Activated T-cell treated with anti-CD3 and anti-CD28 coated beads, Interleukin-2, amount 50 U/mL, for 1 hour (primary cell): ENCODE results near the gene PITPNC1.
A peak's percentile ranks its signal among the peaks of the same experiment; 100 is the strongest.
"Not testable (repeated sequence)": the region's sequence is repeated elsewhere in the genome, so short reads cannot be mapped to it uniquely, and the experiment has no call there.

ENCODE experiments used
- DNase-seq: peaks from one replicate; pipeline ENCODE4 v3.0.0-alpha.2; 2020

The PITPNC1 gene

DNA sequence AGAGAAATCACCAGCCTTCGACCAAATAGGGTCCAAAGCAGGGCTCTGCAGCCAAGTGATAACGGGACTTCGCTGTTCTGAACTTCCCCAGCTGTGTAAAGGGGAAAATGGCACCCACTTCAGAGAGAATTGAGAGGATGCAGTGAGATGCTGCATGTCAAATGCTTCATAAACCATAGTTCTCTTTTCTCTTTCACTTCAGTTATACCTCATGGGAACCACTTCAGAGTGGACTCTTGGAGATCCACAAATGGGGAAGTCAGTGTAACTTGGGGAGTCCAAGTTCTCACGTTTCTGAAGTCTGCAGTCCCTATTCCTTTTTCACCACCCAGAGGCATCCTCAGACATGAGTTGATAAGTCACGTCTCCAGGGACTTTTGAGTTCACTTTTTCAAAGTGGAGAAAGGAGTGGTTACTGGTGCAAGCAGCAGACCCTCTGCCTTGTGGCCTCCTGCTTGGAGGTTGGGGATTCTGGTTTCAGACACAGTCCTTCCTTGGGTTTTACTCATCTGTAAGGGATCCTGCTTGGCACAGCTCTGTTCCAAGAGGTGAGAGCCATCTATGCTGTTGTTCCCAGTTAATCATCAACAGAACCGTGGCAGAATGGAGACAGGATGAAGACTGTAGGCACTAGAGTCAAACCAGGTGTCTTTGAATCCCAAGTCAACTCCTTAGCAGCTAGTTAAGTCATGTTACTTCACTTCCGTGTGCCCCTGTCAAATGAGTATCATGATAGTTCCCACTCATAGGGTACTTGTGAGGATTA, 217.2 kb downstream of the PITPNC1 start:
- DNase-seq: no peak

DNA sequence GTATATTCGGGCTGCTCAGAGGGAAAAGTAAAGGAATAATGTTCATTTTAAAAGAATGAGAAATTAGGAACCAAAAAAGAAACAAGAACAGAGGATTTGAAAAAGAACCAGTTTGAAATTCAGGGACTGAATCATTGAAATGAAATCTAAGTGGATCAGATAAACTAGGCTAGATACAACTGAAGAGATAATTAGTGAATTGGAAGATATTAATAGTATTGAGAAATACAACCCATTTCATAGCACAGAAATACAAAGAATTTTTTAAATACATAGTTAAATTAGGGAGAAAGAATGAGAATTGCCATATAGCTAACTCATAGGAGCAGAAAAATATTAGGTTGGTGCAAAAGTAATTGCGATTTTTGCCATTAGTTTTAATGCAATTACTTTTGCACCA, 223.3 kb downstream of the PITPNC1 start:
- no peak for DNase-seq

DNA sequence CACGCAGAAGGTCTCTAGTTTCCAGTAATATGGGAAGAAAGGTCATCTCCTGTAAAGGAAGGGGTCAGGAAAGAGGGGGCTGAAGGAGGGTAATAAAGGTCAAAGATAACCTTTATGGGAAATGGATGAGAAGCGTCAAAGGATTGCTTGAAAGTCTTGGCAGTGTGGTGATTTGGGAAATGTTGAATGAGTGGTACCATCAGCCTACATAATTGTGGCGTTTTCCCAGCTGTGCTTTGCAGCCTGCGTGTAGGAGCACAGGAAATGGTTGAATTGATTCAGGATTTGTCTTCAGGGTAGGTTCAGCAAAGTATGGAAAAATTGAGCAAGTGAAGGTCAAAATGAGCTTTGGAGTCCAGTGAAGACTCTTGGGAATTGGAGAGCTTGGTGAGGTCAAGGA, 224.8 kb downstream of the PITPNC1 start:
- DNase-seq: no peak

DNA sequence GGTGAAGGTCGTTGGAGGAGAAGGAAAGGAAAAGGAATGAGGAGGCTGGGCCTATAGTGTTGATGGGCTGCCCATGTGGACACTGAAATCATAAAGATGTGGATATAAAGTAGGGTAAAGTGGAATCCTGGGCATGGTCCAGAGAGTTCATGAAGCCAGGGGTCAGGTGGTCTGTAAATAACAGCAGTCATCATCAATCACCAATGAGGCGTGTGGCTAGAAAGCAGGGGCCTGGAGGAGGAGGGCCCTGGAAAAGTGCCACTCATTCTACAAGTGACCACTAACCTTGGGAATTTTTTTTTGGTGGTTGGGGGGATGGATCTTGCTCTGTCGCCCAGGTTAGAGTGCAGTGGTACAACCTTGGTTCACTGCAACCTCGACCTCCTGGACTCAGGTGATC, 225.4 kb downstream of the PITPNC1 start:
- DNase-seq: no peak

DNA sequence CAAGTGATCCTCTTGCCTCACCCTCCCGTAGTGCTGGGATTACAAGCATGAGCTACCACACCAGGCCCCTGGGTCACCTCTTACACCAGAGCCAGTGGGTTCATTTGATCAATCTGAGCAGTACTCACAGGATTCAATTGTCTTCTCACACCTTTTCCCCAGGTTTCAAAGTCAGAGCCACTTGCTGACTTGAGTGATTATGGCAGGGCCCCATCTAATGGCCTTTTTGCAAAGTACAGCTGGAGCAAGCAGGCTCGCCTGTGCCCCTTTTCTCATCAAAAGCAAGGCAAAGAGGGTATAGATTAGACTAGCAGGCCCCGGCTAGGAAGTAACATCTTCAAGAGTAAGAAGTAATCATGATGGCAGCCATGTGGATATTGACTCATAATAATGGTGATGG, 225.9 kb downstream of the PITPNC1 start:
- peak; percentile 43 for DNase-seq

DNA sequence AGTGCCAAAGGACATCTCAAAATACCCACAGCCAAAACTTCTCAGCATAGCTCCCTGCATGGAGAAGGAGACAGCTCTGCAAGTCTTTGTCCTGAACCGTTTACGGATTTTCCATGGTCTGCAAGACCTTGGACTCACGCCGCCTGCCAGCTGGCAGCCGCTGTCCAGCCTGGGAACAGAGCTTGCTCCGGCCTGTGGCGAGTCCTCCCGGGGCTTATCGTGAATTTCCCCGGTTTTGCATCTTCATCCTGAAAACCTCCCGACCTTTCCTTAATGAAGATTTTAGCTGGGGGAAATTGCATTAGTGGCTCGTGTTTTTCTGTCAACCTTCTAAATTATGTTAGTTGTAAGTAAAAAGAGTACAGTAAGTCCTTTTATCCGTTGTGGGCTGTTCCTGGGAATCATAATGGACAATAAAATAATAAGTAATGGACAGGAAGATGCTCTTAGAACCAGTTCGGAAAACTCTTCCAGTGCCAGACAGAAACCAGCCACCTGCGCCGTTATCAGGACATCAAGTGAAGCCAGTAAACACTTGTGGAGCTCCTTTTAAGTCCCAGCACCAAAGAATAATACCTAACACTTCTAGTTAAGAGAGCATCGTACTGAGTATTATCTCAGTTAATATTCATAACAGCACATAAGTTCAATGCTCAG, 228.3 kb downstream of the PITPNC1 start:
- no peak for DNase-seq

DNA sequence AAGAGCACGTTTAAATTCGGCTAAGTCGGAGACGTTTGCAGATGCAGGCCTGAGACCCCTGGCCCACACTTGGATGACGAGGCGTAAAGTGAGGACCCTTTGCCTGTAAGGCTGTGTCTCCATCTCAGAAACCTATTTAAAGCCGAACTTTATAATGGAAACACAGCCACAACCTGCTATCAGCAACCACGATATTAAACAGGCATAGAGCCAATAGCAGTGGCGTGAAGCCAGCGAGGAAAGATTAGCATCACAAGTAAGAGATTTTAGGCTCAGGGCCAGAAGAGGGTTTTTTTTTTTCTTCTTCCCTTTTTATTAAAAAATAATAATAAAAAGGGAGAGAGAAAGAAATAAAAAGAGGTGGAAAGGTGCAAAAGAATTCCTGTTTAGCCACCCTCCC, 229.4 kb downstream of the PITPNC1 start:
- DNase-seq: no peak

DNA sequence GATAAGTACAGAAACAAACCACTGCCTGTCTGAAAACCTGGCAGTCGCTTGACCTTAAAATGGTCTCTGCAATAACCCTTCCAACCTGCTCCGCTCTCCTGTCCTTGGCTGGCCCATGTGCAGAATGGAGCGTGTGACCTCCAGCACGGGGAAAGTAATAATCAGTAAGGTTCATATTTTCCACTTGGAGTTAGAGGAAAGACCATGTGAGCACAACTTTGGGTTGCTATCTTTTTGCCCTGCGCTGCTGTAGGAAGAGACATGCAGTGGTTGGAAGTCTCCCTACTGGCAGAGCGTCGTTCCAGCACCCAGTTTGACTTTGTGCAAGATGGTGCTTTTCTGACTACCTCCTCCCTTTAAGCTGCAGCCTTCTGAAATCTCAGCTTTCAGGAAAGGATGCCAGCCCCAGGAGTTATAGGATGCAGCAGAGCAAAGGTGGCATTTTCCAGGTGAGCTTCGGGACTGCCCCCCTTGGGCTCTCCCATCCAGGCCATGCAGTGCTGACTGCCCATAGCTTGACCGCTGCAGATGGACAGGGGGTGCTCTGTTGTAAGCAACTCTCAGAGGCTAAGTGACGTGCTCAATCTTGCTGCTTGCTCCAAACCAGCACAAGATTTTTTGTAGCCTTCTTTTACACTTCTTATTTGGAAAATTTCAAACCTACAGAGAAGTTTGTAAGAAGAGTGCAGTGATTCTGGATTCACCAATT, 230.0 kb downstream of the PITPNC1 start:
- DNase-seq: no peak

DNA sequence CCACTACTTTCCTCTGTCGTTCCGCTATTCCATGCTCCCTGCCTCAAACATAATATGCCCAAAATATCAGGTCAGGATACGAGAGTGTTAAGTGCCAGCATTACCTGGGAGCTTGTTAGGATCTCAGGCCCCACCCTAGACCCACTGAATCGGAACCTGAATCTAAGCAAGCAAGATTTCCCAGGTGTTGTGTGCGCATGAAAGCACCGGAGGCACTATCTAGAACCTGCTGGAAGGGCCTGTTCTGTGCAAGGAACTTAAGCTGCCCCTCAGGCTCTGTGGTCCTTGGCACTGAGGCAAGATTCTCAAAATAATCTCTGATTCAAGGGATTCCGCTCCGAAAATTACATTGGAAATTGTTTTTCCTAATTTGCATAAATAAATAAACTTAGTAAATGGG, 233.0 kb downstream of the PITPNC1 start:
- no peak for DNase-seq

DNA sequence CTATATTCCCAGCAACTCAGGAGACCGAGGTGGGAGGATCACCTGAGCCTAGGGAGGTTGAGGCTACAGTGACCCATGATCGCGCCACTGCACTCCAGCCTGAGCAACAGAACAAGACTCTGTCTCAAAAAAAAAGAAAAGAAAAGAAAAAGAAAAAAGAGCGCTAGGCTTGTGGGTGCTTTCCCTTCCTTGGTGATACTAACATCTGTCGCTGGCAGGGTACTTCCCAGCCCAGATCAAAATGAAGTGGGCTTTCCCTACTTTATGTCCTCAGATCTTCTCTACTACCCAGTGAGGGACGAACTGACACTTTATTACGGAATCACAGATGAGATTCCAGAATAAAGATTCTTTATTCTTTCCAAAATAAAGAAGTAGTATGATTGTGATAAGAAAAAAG, 236.9 kb downstream of the PITPNC1 start:
- no peak for DNase-seq

DNA sequence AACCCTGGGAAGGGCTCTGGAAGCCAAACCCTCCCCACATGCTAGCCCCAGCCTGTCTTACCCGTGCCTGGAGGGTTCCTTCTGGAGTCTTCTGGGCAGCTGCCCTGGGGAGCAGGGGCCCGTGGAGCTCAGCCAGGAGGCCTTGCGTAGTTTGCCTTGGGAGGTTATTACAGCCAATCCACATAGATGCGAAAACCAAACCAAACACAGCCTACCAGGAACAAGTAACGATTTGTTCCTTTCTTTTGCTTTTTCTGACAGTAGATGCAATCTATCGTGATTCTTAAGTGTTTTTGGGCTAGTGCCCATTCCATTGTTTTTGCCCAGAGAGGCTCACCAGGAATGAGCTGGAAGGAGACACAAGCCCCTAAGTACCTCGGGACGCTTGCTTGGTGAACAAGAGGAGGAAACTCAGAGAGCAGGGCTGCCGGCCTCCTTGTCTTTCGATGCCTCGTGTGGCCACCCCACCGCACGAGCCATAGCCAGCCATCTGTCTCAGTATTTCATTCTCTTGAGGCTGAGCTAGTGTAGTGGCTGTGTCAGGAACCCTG, 238.0 kb downstream of the PITPNC1 start:
- no peak for DNase-seq

DNA sequence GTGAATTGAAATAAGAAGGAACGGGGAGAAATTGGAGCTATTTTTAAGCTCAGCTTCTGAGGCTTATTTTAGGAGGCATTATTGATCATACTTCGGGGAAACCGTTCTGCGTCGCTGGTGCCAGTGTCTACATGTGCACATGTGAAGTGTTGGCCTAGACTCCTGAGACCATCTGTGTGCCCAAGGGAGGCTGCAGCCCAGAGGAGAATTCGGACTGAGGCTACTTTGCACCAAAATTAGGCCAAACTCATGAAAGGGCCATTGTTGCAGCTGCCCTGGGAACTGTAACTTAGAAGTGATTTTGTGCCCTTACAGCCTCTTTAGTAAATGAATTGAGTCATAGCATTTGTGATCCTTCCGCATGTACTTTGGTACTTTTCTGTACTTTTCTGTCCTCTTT, 238.7 kb downstream of the PITPNC1 start:
- DNase-seq: no peak

DNA sequence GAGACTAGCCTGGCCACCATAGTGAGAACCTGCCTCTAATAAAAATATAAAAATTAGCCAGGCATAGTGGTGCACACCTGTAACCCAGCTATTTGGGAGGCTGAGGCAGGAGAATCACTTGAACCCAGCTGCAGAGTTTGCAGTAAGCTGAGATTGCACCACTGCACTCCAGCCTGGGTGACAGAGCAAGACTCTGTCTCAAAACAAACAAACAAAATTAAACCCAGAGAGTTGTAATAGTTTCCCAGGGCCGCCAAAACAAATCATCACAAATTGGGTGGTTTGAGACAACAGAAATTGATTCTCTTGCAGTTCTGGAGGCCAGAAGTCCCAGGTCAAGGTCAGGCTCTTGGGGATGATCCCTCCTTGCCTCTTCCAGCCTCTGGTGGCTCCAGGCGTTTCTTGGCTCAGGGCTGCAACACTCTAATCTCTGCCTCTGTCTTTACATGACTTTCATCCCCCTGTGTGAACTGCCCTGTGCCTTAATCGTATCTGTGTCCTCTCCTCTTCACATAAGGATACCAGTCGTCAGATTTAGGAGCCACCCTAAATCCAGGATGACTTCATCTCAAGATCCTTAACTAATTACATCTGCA, 240.3 kb downstream of the PITPNC1 start:
- no peak for DNase-seq

DNA sequence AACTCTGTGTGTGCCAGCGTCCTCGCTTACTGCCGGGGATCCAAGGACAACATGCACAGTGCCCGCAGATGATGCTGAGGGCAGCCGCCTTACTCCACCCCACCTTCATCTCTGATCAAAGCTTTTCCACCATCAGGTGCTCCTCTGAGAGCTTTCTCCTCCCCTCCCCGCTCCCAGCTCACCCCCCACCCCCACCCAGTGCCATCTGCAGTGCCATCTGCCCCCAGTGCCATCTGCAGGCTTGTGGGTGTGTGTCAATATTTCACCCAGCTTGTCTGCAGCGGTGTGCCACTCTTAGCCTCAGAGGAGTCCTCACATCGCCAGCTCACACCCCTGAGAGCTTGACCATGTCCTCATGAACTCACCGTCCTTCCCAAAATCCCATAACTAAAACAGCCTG, 242.5 kb downstream of the PITPNC1 start:
- no peak for DNase-seq

DNA sequence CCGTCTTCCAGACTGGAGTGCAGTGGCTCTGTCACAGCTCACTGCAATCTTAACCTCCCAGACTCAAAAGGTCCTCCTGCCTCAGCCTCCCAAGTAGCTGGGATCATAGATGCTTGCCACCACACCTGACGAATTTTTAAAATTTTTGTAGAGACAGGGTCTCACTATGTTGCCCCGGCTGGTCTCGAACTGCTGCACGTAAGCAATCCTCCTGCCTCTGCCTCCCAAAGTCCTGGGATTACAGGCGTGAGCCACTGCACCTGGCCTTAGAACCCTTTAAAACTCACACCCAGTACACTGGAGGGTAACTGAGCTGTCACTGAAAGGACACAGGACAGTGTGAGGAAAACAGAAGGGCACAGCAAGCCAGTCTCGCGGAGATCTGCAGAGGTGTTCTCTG, 243.0 kb downstream of the PITPNC1 start:
- DNase-seq: no peak

DNA sequence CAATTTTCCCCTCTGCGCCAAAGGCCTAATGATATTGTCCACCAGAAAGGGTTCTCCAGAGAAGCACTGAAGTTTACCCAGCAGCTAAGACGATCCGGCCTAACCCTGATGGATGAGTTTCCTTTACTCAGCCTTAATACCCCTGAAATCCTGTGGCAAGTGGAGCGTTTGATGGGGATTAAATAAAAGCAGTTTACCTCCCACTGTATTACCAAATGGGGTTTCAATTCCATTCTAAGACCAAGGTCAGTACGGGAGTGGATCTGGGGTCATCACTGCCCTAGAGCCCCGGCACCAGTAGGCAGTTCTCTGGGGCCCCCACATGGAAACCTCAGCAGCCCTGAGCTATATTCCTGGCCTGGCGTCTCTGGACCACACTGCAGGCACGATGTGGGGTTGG, 243.6 kb downstream of the PITPNC1 start:
- no peak for DNase-seq

DNA sequence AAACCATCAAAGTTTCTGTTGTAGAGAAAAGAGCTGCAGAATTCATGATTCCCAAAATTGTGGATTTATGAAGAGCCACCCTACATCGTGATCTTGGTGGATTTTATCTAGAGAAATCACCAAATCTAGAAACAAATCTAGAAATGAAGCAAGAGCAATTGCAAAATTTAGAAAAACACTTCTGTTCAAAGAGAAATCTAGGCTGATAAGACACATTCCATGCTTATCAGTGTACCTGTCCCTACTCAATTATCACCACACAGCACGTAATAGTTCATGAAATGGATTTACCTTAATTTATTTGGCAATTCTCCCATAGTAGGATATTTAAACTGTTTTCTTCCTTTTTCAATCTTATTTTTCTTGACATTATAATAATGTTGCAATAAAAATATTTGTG, 246.7 kb downstream of the PITPNC1 start:
- no peak for DNase-seq

DNA sequence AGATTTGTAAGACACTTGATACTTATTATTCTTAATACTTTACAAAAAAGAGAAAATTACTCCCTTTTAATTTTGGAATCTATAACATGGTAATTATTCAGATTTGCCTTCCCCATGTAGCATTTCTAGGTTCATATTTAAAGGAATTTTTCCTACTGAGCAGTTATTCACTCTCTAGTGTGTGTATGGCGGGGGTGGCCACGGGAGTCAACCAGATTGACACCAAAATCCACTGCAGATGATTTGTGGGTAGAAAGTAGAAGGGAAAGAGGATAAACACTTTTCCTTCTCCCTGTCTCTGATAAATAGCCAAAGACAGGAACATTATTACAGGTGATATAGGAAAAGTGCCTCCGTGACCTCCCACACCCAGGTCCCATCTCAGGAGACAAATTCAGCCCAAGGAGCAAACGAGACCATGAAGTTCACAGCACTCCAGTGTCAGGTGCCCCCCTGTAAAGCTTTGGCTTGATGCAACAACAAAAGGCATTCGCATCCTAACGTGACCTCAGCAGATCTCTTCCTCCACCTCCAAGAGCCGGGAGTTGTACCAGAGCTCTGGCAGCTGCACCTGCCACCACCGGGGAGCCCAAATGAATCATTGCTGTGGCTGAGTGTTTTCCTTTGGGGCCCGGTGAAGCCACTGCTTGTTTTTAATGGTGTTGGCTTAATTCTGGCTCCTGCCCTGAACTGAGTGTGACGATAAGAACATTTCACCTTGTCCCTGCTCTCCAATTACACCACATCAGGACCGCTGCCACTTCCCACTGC, 248.0 kb downstream of the PITPNC1 start:
- no peak for DNase-seq

DNA sequence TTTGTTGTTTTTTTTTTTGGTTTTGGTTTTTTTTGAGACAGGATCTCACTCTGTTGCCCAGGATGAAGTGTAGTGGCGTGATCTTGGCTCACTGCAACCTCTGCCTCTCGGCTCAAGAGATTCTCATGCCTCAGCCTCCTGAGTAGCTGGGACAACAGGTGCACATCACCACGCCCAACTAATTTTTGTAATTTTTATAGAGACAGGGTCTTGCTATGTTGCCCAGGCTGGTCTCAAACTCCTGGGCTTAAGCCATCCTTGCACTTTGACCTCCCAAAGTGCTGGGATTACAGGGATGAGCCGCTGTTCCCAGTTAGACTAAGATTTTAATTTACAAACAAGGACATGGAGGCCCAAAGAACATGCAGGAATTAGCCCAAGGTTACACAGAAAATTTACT, 248.9 kb downstream of the PITPNC1 start:
- DNase-seq: no peak

DNA sequence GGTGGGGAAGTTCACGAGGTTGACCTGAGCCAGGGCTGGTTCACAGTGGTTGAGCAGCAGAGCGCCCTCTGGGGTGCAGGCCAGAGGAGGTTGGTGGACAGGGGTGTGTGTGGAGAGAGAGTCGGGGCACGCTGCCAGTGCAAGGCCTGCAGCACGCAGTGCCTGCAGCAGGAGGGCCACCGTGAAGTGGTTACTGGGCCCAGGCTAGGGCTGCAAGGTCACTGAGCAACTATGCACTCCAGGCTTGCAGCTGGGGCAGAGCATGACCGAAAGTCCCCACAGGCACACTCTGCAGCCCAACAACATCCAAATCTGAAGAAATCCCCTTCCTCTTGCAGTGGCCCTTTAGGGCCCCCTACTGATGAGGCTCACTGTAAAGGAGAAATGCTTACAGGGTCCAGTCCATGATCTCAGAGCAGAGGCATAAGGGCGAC, 251.5 kb downstream of the PITPNC1 start:
- DNase-seq: peak; percentile 20

DNA sequence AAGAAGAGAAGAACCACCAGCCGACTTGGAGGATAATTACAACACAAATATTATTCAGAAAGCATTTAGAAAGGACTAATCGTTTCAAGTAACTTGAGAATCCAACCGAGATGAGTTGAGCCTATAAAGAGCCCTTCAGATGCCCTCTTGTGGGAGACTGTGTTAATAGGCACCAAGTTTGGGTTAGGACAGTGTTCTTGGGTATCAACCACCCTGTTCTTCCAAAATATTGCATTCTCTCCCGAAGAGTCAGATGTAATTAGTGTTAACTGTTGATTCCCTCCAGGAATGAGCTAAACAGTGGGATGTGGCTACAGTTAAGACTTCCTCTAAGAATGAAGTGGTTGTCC, 252.9 kb downstream of the PITPNC1 start:
- no peak for DNase-seq

DNA sequence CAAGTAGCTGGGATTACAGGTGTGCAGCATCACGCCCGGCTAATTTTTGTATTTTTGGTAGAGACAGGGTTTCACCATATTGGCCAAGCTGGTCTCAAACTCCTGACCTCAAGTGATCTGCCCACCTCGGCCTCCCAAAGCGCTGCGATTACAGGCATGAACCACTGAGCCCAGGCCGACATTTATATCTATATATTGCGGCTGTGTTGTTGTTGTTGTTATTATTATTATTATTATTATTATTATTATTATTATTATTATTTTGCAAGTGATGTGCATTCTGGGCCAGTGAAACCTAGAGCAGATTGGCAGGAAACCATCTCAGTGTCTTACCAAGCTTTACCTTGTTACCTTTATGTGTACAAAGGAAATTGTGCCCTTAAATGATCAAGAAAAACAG, 253.8 kb downstream of the PITPNC1 start:
- DNase-seq: not testable (repeated sequence)

DNA sequence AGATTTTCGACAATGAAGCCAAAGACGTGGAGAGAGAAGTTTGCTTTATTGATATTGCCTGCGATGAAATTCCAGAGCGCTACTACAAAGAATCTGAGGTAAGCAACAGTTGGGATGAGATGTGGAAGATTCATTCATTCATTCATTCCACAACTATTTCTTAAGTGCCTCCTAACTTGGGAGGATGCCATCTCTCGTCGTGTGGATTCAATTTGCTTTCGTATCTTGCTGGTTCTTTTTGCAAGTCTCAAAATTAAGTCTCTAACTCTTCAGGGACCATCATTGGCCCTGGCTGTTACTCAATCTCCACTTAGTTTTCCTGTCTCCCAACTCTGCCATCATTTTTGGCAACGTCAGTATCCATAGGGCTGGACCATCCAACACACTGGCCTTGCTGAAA, 255.1 kb downstream of the PITPNC1 start:
- no peak for DNase-seq
